LNCAP (cell line): Measurements from ENCODE around the gene TAF4.

Experiments used
- TF ChIP-seq, protein P1 (sequence below): fragments of 450-650 bp; IDR thresholded peaks from 2 replicates; pipeline ENCODE4 v1.5.1; 2017; ENCODE audit warnings: mild to moderate bottlenecking

TAF4 gene

GRCh38 chr20:61982191-61982950, 83.3 kb downstream of the TAF4 start:
- TF ChIP-seq, protein P1, sequence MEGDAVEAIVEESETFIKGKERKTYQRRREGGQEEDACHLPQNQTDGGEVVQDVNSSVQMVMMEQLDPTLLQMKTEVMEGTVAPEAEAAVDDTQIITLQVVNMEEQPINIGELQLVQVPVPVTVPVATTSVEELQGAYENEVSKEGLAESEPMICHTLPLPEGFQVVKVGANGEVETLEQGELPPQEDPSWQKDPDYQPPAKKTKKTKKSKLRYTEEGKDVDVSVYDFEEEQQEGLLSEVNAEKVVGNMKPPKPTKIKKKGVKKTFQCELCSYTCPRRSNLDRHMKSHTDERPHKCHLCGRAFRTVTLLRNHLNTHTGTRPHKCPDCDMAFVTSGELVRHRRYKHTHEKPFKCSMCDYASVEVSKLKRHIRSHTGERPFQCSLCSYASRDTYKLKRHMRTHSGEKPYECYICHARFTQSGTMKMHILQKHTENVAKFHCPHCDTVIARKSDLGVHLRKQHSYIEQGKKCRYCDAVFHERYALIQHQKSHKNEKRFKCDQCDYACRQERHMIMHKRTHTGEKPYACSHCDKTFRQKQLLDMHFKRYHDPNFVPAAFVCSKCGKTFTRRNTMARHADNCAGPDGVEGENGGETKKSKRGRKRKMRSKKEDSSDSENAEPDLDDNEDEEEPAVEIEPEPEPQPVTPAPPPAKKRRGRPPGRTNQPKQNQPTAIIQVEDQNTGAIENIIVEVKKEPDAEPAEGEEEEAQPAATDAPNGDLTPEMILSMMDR: no peak

DNA sequence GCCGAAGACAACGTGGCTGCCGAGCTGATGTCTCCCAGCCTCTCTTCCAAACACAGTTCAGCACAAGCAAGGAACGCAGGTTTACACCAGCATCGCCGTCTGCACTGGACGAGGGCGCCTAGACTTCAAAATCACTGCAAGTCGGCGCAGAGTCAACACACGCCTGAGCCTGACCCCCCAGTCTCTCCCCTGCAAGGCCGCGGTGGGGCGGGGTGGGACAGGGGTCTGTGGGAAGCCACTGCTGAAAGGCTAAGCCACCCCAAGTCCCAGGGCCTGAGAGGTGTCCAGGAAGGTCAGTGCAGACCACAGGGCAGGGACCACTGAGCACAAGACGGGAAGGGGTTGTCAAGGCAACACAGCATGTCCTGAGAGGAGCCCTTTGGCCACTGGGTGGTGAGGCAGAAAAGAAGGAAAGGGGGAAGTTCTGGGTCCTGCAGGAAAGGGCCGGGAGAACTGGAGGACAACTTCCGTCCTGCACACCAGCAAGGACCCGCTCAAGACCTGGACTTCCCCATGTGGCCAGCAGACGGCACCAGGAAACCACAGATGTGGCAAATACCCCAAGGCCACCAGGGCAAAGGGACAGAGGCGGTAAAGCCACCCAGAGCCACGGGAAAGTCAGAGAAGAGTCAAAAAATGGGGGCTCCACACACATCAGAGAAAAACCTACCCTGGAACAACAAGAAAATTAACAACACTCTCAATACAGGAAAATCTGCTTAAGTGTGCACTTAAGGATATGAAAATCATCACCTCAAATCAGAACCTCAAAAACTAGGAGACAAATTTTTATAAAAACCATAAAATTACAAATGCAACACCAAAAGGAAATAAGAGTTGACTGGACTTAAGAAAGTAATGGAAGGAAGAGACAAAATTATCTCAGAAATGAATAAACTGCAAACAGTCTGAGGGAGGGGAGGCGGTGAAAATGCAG, 84.8 kb downstream of the TAF4 start:
- TF ChIP-seq, protein P1: peak; percentile 70

DNA sequence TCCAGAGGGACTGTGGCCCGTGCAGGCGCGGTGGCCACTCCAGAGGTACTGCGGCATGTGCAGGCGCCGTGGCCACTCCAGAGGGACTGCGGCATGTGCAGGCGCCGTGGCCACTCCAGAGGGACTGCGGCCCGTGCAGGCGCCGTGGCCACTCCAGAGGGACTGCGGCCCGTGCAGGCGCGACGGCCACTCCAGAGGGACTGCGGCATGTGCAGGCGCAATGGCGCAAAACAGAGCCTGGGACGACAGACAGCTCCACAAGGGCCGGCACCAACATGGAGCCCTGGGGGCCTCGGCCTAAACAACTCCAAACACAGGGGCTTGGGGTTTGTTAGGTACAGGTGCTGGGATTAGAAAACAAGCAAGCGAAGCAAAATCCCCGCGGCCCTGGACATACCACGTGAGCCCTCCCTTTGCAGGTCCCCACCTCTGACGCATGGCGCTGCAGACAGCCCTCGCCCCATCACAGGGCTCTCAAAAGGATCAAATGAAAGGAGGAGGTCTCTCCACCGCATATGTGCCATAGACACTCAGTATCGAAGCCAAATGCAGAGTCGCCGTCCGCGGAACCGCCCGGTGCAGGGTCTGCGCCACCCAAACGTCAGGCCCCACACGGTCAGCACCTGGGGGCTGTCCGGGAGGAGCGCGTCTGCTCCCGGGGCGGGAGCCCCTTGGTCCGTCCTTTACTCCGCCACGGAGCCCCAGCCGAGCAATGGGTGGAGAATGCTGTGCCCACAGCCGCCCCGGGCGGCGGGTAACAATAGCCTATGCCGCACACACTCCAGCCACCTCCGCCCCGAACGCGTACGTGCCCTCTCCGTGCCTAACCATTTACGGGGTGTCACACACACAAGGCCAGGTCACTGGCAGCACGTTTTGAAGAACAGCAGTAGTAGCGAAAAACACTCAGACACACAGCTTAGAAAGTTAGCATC, 85.7 kb downstream of the TAF4 start:
- TF ChIP-seq, protein P1: no peak

DNA sequence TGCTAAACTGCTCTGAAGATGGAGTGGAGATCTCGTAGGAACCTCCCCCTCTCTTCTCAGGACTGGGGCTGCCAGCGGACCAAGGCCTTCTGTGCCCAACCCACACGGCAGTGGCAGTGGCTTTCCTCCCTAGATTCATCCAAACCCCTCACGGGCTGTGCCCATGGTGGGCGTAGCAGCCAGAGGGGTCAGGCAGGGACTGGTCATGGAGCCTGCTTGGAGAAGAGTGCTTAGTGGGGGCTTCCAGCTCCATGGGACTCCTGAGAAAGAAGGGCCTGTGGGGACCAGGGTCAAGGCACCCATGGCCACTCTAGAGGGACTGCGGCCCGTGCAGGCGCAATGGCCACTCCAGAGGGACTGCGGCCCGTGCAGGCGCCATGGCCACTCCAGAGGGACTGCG, 86.6 kb downstream of the TAF4 start:
- TF ChIP-seq, protein P1: no peak

GRCh38 chr20:61978491-61978890, 87.2 kb downstream of the TAF4 start:
- TF ChIP-seq, protein P1: no peak

DNA sequence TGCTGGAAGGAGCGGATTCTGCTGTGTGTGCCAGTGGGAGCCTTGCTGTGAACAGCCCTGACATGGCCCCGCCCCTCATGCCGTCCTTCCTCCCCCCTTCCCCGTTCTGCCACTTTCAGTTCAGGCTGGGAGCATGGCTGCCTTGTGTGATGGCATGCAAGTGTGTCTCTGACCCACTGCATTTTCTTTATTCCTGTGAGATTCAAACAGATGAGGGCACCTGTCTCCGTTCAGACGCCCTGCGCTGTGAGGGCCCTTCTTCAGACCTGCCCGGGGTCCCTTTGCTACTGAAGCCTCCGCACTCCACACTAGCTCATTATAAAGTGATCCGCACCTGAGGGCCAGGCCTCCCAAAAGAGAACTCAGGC, 88.3 kb downstream of the TAF4 start:
- TF ChIP-seq, protein P1: no peak
